H1 (cell line): ENCODE data around the gene ENAH. TPM values are rescaled to one million over a fixed set of nuclear protein-coding genes. Genes with fewer than 3 reads are reported as not detected.

Experiments
- CTCF ChIA-PET: fragments of 300-600 bp; sonication (Branson Sonifier 250); formaldehyde crosslinking; loops from one replicate; lab custom pipeline; 2021; ENCODE audit not compliant: partially characterized antibody; lab: Charles Lee
- POLR2A ChIA-PET: fragments of 300-600 bp; sonication (Branson Sonifier 250); formaldehyde crosslinking; loops from one replicate; lab custom pipeline; 2021; ENCODE audit warnings: inconsistent platforms; ENCODE audit not compliant: partially characterized antibody; lab: Charles Lee
- DNase-seq, 2 experiments: peaks; one replicate each; pipeline versions ENCODE4 v3.0.0 to v3.0.0-alpha.2; 2010 to 2022; ENCODE audit warnings: low spot score in 2 of 2, low read depth in 1 of 2, mixed read lengths in 1 of 2
- FAIRE-seq: peaks from 2 replicates; lab custom pipeline; 2011; peaks lifted over from hg19 to GRCh38; lab: Jason Lieb, UNC
- H2AFZ ChIP-seq: 2 replicates; pipeline ENCODE4 v1.8.1; 2012; ENCODE audit warnings: low read length, inconsistent platforms
- H2AK5ac ChIP-seq: 2 replicates; pipeline ENCODE4 v1.6.1; 2013; ENCODE audit warnings: low read depth, low read length
- H2BK120ac ChIP-seq: replicated peaks from 2 replicates; pipeline ENCODE3; 2013; ENCODE audit warnings: low read depth, low read length, inconsistent platforms
- H2BK12ac ChIP-seq: 2 replicates; pipeline ENCODE4 v1.6.1; 2013; ENCODE audit warnings: low read depth, low read length
- H2BK15ac ChIP-seq: 2 replicates; pipeline ENCODE4 v1.6.1; 2013; ENCODE audit warnings: low read length
- H2BK20ac ChIP-seq: 2 replicates; pipeline ENCODE4 v1.6.1; 2013; ENCODE audit warnings: low read length
- H2BK5ac ChIP-seq: 2 replicates; pipeline ENCODE4 v1.6.1; 2013; ENCODE audit warnings: low read depth, low read length
- H3K14ac ChIP-seq: 2 replicates; pipeline ENCODE4 v1.6.1; 2013; ENCODE audit warnings: inconsistent platforms; ENCODE audit not compliant: insufficient read length
- H3K18ac ChIP-seq: 2 replicates; pipeline ENCODE4 v1.6.1; 2013; ENCODE audit warnings: low read length; ENCODE audit errors: extremely low read depth
- H3K23ac ChIP-seq: 2 replicates; pipeline ENCODE4 v1.6.1; 2013; ENCODE audit warnings: inconsistent platforms; ENCODE audit not compliant: insufficient read length
- H3K23me2 ChIP-seq: 2 replicates; pipeline ENCODE4 v1.6.1; 2013; ENCODE audit warnings: low read depth, low read length
- H3K27ac ChIP-seq: 2 replicates; pipeline ENCODE4 v1.6.1; 2011; ENCODE audit warnings: low read depth, low read length, inconsistent platforms
- H3K27me3 ChIP-seq, 4 experiments: replicated peaks in 1 of 4; 1 replicate in 1 of 4; 2 replicates in 3 of 4; pipeline versions ENCODE4 v1.6.1 to v1.8.1; 2011 to 2013; ENCODE audit warnings: low read length in 3 of 4, mild to moderate bottlenecking in 3 of 4, inconsistent platforms in 2 of 4, mixed read lengths in 2 of 4, moderate library complexity in 1 of 4; ENCODE audit not compliant: control insufficient read depth in 3 of 4, insufficient read depth in 3 of 4; ENCODE audit errors: extremely low read depth in 1 of 4
- H3K36me3 ChIP-seq, 4 experiments: 2 replicates each; pipeline versions ENCODE4 v1.6.1 to v1.8.1; 2011 to 2013; ENCODE audit warnings: mild to moderate bottlenecking in 4 of 4, low read length in 3 of 4, moderate library complexity in 2 of 4, control low read depth in 1 of 4, inconsistent platforms in 1 of 4; ENCODE audit not compliant: insufficient read depth in 4 of 4, control insufficient read depth in 2 of 4
- H3K4ac ChIP-seq: replicated peaks from 2 replicates; pipeline ENCODE3; 2013; ENCODE audit warnings: low read length, low read depth, mixed read lengths, inconsistent platforms; ENCODE audit not compliant: insufficient read length
- H3K4me1 ChIP-seq, 4 experiments: replicated peaks in 1 of 4; 1 replicate in 1 of 4; 2 replicates in 3 of 4; pipeline versions ENCODE4 v1.6.1 to v1.8.1; 2011 to 2013; ENCODE audit warnings: low read length in 3 of 4, inconsistent platforms in 2 of 4, mixed read lengths in 1 of 4; ENCODE audit not compliant: insufficient read depth in 4 of 4, control insufficient read depth in 3 of 4
- H3K4me2 ChIP-seq, 2 experiments: 2 replicates each; pipeline versions ENCODE4 v1.6.1 to v1.8.1; 2011 to 2013; ENCODE audit warnings: low read depth in 2 of 2, low read length in 2 of 2, control low read depth in 1 of 2, inconsistent platforms in 1 of 2, mild to moderate bottlenecking in 1 of 2; ENCODE audit not compliant: insufficient read depth in 1 of 2
- H3K4me3 ChIP-seq, 4 experiments: fragments of 200-600, 300-600 bp in 1 of 4; sonication (generic), shearing (Covaris generic), sonication (Bioruptor Twin) in 1 of 4; 2 replicates each; pipeline versions ENCODE4 v1.5.1 to v1.8.1; 2011 to 2016; ENCODE audit warnings: low read length in 4 of 4, low read depth in 3 of 4, control low read depth in 2 of 4, inconsistent platforms in 2 of 4, mild to moderate bottlenecking in 2 of 4, mixed read lengths in 1 of 4, moderate library complexity in 1 of 4; ENCODE audit not compliant: insufficient read depth in 2 of 4; ENCODE audit errors: extremely low read depth in 1 of 4
- H3K56ac ChIP-seq: replicated peaks from 2 replicates; pipeline ENCODE3; 2013; ENCODE audit warnings: low read depth, mild to moderate bottlenecking, mixed read lengths, low read length, inconsistent platforms; ENCODE audit not compliant: insufficient read length
- H3K79me1 ChIP-seq: 2 replicates; pipeline ENCODE4 v1.6.1; 2013; ENCODE audit warnings: low read depth, low read length, control low read depth
- H3K79me2 ChIP-seq, 2 experiments: 2 replicates each; pipeline versions ENCODE4 v1.6.1 to v1.8.1; 2012 to 2013; ENCODE audit warnings: low read length in 2 of 2, mild to moderate bottlenecking in 2 of 2, inconsistent platforms in 1 of 2; ENCODE audit not compliant: insufficient read depth in 2 of 2, control insufficient read depth in 1 of 2
- H3K9ac ChIP-seq, 4 experiments: replicated peaks in 1 of 4; 1 replicate in 1 of 4; 2 replicates in 3 of 4; pipeline versions ENCODE4 v1.6.1 to v1.8.1; 2011 to 2013; ENCODE audit warnings: low read depth in 3 of 4, low read length in 3 of 4, control low read depth in 2 of 4, mild to moderate bottlenecking in 2 of 4, moderate library complexity in 2 of 4, inconsistent platforms in 1 of 4; ENCODE audit errors: extremely low read depth in 1 of 4
- H3K9me3 ChIP-seq, 2 experiments: 2 replicates each; pipeline versions ENCODE4 v1.6.1 to v1.8.1; 2012 to 2013; ENCODE audit warnings: mild to moderate bottlenecking in 2 of 2, moderate library complexity in 2 of 2, control low read depth in 1 of 2, inconsistent platforms in 1 of 2, low read depth in 1 of 2, low read length in 1 of 2, mixed read lengths in 1 of 2; ENCODE audit not compliant: insufficient read depth in 2 of 2
- H4K20me1 ChIP-seq, 2 experiments: replicated peaks in 1 of 2; 2 replicates each; pipeline versions ENCODE3 to v1.8.1; 2011 to 2013; ENCODE audit warnings: inconsistent platforms in 2 of 2, low read length in 2 of 2, mild to moderate bottlenecking in 1 of 2; ENCODE audit not compliant: insufficient read depth in 2 of 2, control insufficient read depth in 1 of 2
- H4K5ac ChIP-seq: 2 replicates; pipeline ENCODE4 v1.6.1; 2013; ENCODE audit warnings: low read length, low read depth, mixed read lengths, inconsistent platforms; ENCODE audit not compliant: insufficient read length
- H4K8ac ChIP-seq: 2 replicates; pipeline ENCODE4 v1.8.0; 2013; ENCODE audit warnings: mild to moderate bottlenecking, moderate library complexity, low read length, inconsistent platforms; ENCODE audit not compliant: insufficient read depth; ENCODE audit errors: extremely low read depth
- H4K91ac ChIP-seq: replicated peaks from 2 replicates; pipeline ENCODE3; 2013; ENCODE audit warnings: low read length, mixed read lengths, inconsistent platforms; ENCODE audit not compliant: insufficient read length
- ATF3 ChIP-seq: IDR thresholded peaks from 2 replicates; pipeline ENCODE4 v1.6.1; 2011; ENCODE audit warnings: low read depth, mild to moderate bottlenecking, low read length; ENCODE audit not compliant: insufficient read depth
- CBX8 ChIP-seq: fragments of 300-800, 300-1000 bp; sonication (generic); IDR thresholded peaks from 2 replicates; pipeline ENCODE4 v1.7.1; 2016; ENCODE audit warnings: low read depth, low read length, borderline replicate concordance
- CTCF ChIP-seq, 3 experiments: IDR thresholded peaks; 1 replicate in 2 of 3; 2 replicates in 1 of 3; pipeline versions ENCODE4 v1.5.1 to v1.6.1; 2011; ENCODE audit warnings: low read length in 3 of 3, mild to moderate bottlenecking in 3 of 3, inconsistent platforms in 2 of 3, low read depth in 1 of 3, moderate library complexity in 1 of 3; ENCODE audit not compliant: insufficient read depth in 1 of 3; ENCODE audit errors: control extremely low read depth in 1 of 3
- MAFK ChIP-seq: IDR thresholded peaks from 2 replicates; pipeline ENCODE4 v1.6.1; 2012; ENCODE audit warnings: low read depth, mild to moderate bottlenecking, improper control_type of control experiment, low read length
- RAD21 ChIP-seq, 2 experiments: IDR thresholded peaks in 1 of 2; conservative IDR thresholded peaks in 1 of 2; 2 replicates each; pipeline ENCODE4 v1.6.1; 2011; ENCODE audit warnings: low read depth in 2 of 2, low read length in 2 of 2, improper control_type of control experiment in 1 of 2, inconsistent platforms in 1 of 2, mild to moderate bottlenecking in 1 of 2, moderate library complexity in 1 of 2
- SIN3A ChIP-seq, 2 experiments: IDR thresholded peaks in 1 of 2; conservative IDR thresholded peaks in 1 of 2; 2 replicates each; pipeline ENCODE4 v1.6.1; 2011 to 2012; ENCODE audit warnings: low read length in 2 of 2, improper control_type of control experiment in 1 of 2, low read depth in 1 of 2, mild to moderate bottlenecking in 1 of 2
- YY1 ChIP-seq: IDR thresholded peaks from 2 replicates; pipeline ENCODE4 v1.6.1; 2011; ENCODE audit warnings: low read depth, mild to moderate bottlenecking, low read length
- WGBS, 2 experiments: shearing (Covaris generic) in 1 of 2; methylation state at CpG; one replicate each; pipeline versions ENCODE4 v1.1.6 to v1.1.7; 2013 to 2015; ENCODE audit warnings: low lambda C conversion rate in 2 of 2, mixed read lengths in 2 of 2, inconsistent platforms in 1 of 2, low coverage in 1 of 2, missing lambda C conversion rate in 1 of 2; ENCODE audit not compliant: insufficient replicate concordance in 2 of 2, insufficient coverage in 1 of 2, insufficient read length in 1 of 2; ENCODE audit errors: extremely low coverage in 1 of 2, missing lambda C conversion rate in 1 of 2; 5-methylcytosine and 5-hydroxymethylcytosine counted together
- polyA plus RNA-seq, 7 experiments: library from polyadenylated mRNA; depleted of rRNA in 3 of 7; stranded (reverse) in 5 of 7; unstranded in 2 of 7; fragments of >200 nt in 5 of 7; fragments of 200-250 nt in 2 of 7; gene quantifications; 1 replicate in 5 of 7; 2 replicates in 1 of 7; 4 replicates in 1 of 7; pipeline versions ENCODE4 v1.2.1 to v1.2.3, GENCODE V29; 2011 to 2013; ENCODE audit warnings: missing spikeins in 2 of 7, mixed read lengths in 2 of 7
- total RNA-seq: library from RNA; stranded (reverse); fragmentation: NEBNext Ultra II Directional; extraction: Animal tissue kit (Norgen Biotek cat#: 25700); gene quantifications from 2 replicates; pipeline ENCODE4 v1.2.1, GENCODE V29; 2021
- TF ChIP-seq, protein P1 (sequence below): IDR thresholded peaks from 2 replicates; pipeline ENCODE4 v1.6.1; 2012; ENCODE audit warnings: inconsistent platforms

The ENAH gene
- total and polyA plus RNA-seq, 2 of the 8 experiments (the other 6 are each of a cell fraction or from before 2014, with no cell fraction given), result 39.1 to 335 TPM

DNA sequence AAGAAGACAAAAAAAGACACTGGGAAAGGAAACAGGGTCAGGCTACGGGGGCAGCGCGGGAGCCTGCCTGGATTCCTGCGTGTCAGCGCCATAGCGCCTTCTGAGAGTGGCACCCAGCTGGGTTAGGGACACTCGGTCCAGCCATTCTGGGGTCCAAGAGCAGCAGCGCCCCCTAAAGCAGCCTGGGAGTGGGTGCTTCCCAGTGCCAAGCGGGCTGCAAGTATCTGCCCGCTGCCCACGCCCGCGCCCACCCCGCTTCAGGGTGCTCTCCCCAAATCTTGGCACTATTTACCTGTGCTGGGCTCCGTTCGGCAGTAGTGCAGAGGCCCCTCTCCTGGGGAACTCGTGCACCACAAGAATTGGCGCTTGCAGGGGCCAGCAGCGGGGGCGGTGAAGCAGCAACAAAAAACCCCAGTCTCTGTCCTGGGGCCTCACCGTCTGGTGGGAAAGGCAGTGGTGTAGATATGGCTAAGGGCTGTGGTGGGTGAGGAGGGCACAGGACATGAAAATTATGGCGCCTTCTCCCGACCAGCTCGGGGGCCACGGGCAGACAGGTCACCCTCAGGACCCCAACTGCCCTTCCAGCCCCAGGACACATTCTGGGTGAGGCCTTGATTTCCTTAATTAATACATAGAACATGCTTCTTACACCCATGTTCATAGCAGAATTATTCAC lies 200.9 kb downstream of the ENAH start:
- H3K4ac ChIP-seq, result no peak overlapping the region
- H3K27ac ChIP-seq, result no peak overlapping the region
- H2AK5ac ChIP-seq, result no peak overlapping the region
- no peak overlapping the region for H2BK120ac ChIP-seq
- no peak overlapping the region for H2BK12ac ChIP-seq
- no peak overlapping the region for H2AFZ ChIP-seq
- no peaks in the 10 kb centered on the region; a peak in 1 of 7 replicates for H3K27me3 ChIP-seq
- no peak overlapping the region for H3K14ac ChIP-seq
- ChIA-PET CTCF (interaction anchor here (1.2 to 2.0 kb wide), 5 partner anchors 8 to 460 kb away, joined by 3 to 7 read pairs (median 4); no protein-coding TSS in a partner anchor), POLR2A (interaction anchor here (0.6 kb wide), 1 partner anchor 19 kb away, joined by 3 read pairs; no protein-coding TSS in a partner anchor)
- H3K23me2 ChIP-seq, result no peaks in the 10 kb centered on the region
- H4K91ac ChIP-seq, result no peak overlapping the region
- no peak overlapping the region for H4K8ac ChIP-seq
- H3K4me3 ChIP-seq, result no peak overlapping the region
- H3K4me2 ChIP-seq, result no peak overlapping the region
- peaks cover 0 to 5% (median 4%) of the 10 kb centered on the region in 4 experiments; a peak in 4 of 7 replicates for H3K4me1 ChIP-seq
- no peaks in the 10 kb centered on the region for H3K36me3 ChIP-seq
- no peak overlapping the region for H2BK5ac ChIP-seq
- H2BK20ac ChIP-seq, result no peak overlapping the region
- H3K9ac ChIP-seq, result no peak overlapping the region
- H3K79me1 ChIP-seq, result no peaks in the 10 kb centered on the region
- H3K23ac ChIP-seq, result no peak overlapping the region
- no peak overlapping the region for H3K56ac ChIP-seq
- DNase-seq (no peak), FAIRE-seq (no peak)
- no peak overlapping the region for H4K5ac ChIP-seq
- no peaks in the 10 kb centered on the region for H3K9me3 ChIP-seq
- H3K18ac ChIP-seq, result no peak overlapping the region
- no peaks in the 10 kb centered on the region for H3K79me2 ChIP-seq
- H2BK15ac ChIP-seq, result no peak overlapping the region
- 88% methylated on average over 25 of the region's 25 CpGs; no CpG with 5 or more reads in 1 of the 2 experiments for WGBS, 2 experiments
- H4K20me1 ChIP-seq, result no peaks in the 10 kb centered on the region
- TF ChIP-seq MAFK, result no peak
- no peak for TF ChIP-seq SIN3A (conservative IDR thresholded peaks at IDR 0.05 in 1 of 2, IDR thresholded peaks at IDR 0.05 in 1 of 2; ENCODE audit: low read depth in 1 of 2, low read length in 2 of 2)
- TF ChIP-seq ATF3, result no peak
- TF ChIP-seq YY1, result 0 out of 2 replicates have a peak, but pooled peaks have one; percentile 15
- TF ChIP-seq, protein P1, sequence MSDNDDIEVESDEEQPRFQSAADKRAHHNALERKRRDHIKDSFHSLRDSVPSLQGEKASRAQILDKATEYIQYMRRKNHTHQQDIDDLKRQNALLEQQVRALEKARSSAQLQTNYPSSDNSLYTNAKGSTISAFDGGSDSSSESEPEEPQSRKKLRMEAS, result no peak
- no peak for TF ChIP-seq CBX8
- peak; percentile 54 to 62 (median 56) for TF ChIP-seq CTCF (IDR thresholded peaks at IDR 0.05; ENCODE audit: control extremely low read depth in 1 of 3, insufficient read depth in 1 of 3, low read depth in 1 of 3, low read length in 3 of 3)
- peak; percentile 55 to 68 for TF ChIP-seq RAD21 (IDR thresholded peaks at IDR 0.05 in 1 of 2, conservative IDR thresholded peaks at IDR 0.05 in 1 of 2; ENCODE audit: low read depth in 2 of 2, low read length in 2 of 2)
